OCI-LY7 (cell line): Measurements from ENCODE around the gene ASB13.

ENCODE experiments used
- EZH2phosphoT487 ChIP-seq: fragments of 200-600 bp; sonication (generic); IDR thresholded peaks from 2 replicates; pipeline ENCODE4 v1.6.1; 2018; ENCODE audit warnings: low read depth, borderline replicate concordance, mild to moderate bottlenecking, mixed run types, antibody characterized with exemption, low read length, moderate library complexity, mixed read lengths
- TF ChIP-seq, protein P1 (sequence below): fragments of 200-600 bp; sonication (generic); conservative IDR thresholded peaks from 2 replicates; pipeline ENCODE4 v1.5.1; 2014; ENCODE audit warnings: mild to moderate bottlenecking, antibody characterized with exemption, low read length, moderate library complexity, mixed read lengths

DNA sequence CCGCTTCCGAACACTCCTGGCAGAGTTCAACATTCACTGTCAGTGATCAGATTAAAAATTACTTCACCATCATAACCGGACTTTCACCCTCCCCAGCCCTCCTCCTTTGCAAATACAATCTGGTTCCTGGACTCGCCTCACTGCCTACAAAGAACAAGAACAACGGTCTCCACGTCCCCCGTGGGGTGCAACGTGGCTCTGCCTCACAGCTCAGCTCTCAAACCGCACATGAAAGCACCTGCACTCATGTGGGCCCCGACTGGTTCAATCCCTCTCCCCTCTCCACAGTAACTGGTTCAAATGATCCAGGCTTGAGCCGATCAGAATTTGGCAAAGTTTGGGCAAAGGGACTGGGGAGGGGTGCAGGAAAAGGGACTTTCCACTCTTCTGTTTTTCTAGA, 21.0 kb downstream of the ASB13 start:
- TF ChIP-seq, protein P1, sequence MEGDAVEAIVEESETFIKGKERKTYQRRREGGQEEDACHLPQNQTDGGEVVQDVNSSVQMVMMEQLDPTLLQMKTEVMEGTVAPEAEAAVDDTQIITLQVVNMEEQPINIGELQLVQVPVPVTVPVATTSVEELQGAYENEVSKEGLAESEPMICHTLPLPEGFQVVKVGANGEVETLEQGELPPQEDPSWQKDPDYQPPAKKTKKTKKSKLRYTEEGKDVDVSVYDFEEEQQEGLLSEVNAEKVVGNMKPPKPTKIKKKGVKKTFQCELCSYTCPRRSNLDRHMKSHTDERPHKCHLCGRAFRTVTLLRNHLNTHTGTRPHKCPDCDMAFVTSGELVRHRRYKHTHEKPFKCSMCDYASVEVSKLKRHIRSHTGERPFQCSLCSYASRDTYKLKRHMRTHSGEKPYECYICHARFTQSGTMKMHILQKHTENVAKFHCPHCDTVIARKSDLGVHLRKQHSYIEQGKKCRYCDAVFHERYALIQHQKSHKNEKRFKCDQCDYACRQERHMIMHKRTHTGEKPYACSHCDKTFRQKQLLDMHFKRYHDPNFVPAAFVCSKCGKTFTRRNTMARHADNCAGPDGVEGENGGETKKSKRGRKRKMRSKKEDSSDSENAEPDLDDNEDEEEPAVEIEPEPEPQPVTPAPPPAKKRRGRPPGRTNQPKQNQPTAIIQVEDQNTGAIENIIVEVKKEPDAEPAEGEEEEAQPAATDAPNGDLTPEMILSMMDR = no peak
- no peak for TF ChIP-seq EZH2phosphoT487
